ENCODE data around the gene CPNE5.

The CPNE5 gene

GRCh38 chr6:36793913-36794712, 45.1 kb downstream of the CPNE5 start:
- DNase-seq (ENCODE audit: low read depth in 1 of 2, low spot score in 1 of 2), result no peak

DNA sequence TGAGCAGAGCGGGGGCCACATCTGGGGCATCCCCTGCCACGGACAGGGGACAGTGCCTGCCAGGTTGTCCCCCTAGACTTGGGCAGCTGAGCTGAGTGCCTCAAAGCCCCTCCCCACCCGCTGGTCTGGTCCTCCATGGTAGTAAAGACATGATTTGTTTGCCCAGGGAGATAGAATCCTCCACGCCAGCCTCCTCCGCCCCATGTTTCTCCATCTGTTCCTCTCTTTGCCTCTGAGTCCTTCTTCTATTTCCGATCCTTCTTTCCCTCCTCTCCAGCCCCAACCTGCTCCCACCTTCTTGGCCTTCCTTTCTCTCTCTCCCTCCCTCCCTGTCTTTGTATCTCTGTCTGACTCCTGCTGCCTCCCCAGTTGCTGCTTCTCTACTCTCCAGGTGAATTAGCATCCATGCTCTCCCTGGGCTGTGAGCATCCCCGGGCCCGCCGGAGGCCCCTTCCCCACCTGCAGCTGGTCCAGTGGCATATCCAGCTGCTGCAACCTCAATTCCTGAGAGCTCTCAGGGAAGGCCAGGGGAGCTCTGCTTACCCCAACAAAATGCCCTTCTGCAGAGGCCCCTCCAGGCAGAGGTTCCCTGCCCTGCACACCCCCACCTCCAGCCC, 45.8 kb downstream of the CPNE5 start:
- DNase-seq (ENCODE audit: low read depth in 1 of 2, low spot score in 1 of 2), result no peak

DNA sequence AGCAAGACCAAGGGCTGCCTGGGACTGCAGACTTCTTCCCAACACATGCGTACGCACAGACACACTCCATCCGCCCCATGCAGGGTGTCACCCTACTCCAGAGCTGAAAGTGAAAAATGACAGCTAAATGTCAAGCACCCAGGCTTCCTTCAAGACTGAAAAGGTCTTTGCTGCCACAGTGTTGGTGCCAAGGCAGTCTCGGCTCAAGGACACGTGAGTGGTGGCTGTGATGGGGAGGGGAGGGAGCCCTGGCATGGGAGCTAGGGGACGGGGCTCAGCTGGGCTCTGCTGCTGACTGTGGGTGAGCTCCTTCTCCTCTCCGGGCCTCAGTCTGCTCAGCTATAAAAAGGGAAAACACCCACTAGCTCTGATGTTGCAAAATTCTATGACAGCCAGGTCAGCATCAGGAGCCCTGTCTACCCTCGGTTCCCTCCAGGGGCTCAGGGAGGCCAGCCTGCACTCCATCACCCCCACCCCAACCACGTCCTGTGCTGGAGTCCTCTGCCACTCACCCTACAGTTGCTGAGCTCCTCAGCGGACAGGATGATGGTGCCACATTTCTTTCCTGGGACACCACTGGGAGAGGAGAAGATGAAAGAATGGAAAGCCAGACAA, 47.6 kb downstream of the CPNE5 start:
- no peak for DNase-seq (ENCODE audit: low read depth in 1 of 2, low spot score in 1 of 2)

- no peak for DNase-seq (ENCODE audit: low read depth in 1 of 2, low spot score in 1 of 2)
Measured at GRCh38 chr6:36791085-36791484, 48.2 kb downstream of the CPNE5 start.

GRCh38 chr6:36788768-36789167, 50.5 kb downstream of the CPNE5 start:
- DNase-seq (ENCODE audit: low read depth in 1 of 2, low spot score in 1 of 2), result no peak

- DNase-seq (ENCODE audit: low read depth in 1 of 2, low spot score in 1 of 2), result no peak
Measured at GRCh38 chr6:36788186-36788585, 51.1 kb downstream of the CPNE5 start.

- no peak for DNase-seq (ENCODE audit: low read depth in 1 of 2, low spot score in 1 of 2)
Measured at GRCh38 chr6:36787210-36787609, 52.0 kb downstream of the CPNE5 start.

DNA sequence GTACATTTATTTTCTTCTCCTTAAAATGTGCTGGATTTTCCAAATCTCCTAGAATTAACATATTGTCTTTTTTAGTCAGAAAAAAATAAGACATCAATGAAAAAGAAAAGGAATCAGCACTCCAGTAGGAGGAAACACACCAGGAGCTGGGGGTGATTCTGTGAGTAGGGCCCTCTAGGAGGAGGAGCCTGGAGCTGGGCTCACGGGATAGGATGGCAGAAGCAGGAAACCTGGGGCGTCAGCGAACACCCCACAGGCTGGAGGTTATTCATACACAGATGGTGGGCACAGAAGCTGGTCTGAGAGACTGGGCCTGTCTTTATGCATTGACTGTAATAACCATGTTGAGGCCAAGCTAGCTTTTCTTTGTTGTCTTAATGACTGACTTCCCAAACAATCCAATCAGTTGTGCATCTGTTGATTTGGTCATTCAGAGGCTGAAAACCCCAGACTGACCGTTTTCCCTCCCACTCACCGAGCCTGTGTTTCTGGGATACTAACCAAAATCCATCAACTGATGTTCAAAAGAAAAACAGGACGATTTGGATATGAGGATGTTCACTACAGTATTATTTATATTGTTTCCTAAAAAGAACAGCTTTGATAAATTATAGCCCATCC, 53.1 kb downstream of the CPNE5 start:
- no peak for DNase-seq (ENCODE audit: low read depth in 1 of 2, low spot score in 1 of 2)

DNA sequence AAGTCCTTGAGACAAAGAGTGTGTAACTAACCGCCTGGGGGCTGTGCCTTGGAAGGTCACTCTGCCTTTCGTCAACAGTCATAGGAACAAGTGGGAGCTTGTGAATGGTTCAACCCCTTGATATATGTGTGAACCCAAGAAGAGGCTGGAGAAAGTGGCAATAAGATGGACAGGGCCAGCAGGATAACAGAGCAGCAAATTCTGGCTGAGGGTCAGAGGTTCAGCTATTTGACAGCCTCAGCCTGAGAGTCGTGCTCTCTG, 54.9 kb downstream of the CPNE5 start:
- no peak for DNase-seq (ENCODE audit: low read depth in 1 of 2, low spot score in 1 of 2)

- no peak for DNase-seq (ENCODE audit: low read depth in 1 of 2, low spot score in 1 of 2)
Measured at GRCh38 chr6:36783603-36784375, 55.5 kb downstream of the CPNE5 start.

GRCh38 chr6:36781669-36782068, 57.6 kb downstream of the CPNE5 start:
- no peak for DNase-seq (ENCODE audit: low read depth in 1 of 2, low spot score in 1 of 2)

DNA sequence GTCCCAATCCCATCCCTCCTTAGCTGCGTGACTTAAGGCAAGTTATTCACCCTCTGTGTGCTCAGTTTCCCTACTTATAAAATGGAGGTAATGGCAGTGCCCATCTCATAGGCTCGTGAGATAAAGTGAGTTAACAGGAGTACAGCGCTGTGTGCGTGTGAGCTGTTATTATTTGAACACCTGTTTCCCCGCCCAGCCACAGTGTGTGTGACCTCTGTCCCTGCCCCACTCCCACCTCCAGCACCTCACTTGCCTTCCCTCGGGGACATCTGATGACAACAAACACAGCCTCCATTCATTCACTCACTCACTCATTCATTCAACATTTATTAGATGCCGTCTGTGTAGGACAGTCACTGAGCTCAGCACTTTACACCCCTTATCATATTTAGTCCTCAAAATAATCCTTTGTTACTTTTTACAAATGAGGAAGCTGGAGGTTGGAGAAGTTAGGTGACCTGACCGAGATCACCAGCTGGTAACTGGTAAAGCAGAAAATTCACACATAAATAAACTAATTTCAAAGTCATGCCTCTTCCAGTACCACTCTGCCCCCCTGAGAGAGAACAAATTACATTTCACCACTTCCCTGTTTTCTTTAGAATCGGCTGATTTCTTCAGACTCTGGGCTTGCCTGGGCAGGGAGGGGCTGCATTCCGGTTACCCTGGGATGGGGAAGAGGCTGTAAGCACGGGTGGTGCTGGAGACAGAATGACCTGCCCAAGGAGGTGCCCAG, 58.6 kb downstream of the CPNE5 start:
- DNase-seq (ENCODE audit: low read depth in 1 of 2, low spot score in 1 of 2), result no peak

DNA sequence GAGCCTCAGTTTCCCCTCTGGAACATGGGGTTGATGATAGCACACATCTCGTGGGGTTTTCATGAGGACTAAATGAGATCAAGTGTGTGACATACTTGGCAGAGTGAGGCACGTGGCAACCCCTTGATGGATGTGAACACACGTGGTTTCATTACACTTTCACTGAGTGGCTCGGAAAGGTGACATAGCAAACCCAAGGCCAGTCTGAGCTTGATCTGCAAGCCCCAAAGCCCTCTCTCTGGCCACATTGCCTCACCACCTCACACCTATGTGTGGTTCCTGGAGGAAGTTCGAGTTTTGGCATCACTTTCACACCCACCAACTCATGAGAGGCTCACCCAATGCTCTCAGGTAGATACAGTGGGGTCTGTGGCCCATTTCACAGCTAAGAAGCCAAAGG, 60.0 kb downstream of the CPNE5 start:
- no peak for DNase-seq (ENCODE audit: low read depth in 1 of 2, low spot score in 1 of 2)

- DNase-seq (ENCODE audit: low read depth in 1 of 2, low spot score in 1 of 2), result no peak
Measured at GRCh38 chr6:36777801-36778200, 61.4 kb downstream of the CPNE5 start.

GRCh38 chr6:36776167-36776566, 63.1 kb downstream of the CPNE5 start:
- DNase-seq (ENCODE audit: low read depth in 1 of 2, low spot score in 1 of 2), result no peak

DNA sequence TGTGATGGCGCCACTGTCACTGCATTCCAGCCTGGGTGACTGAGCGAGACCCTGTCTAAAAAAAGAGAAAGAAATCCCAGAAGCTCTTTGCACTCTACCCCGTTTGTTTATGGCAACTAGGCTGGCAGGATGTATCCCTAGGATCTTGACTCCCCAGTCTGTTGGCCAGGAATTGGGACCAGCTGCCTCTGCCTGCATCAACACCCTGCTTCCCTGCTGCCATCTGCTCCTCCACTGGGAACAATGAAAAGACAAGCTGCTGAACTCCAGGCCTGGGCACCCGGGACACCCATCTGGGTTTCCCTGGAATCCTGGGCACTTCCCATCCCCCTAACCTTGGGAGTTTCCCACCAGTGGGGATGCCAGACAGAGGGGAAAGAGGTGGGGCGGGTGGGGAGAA, 64.9 kb downstream of the CPNE5 start:
- no peak for DNase-seq (ENCODE audit: low read depth in 1 of 2, low spot score in 1 of 2)

DNA sequence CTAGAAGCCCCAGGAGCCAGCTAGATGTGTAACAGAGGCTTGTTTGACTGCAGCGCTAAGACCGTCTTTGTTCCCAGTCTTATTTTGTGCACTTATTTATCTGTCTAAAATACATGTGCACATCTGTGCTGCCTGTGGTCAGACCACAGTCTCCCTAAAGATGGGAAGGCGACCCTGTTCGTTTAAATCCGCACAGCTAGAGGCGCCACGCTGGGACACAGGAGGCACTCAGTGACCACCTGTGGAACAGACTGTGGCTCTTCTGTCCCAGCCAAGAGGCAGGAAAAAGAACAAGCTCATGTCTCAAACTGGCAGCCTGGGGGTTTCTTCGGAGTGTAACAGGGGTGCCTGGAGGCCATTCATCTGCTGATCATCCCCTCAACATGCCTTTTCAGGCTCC, 66.8 kb downstream of the CPNE5 start:
- DNase-seq (ENCODE audit: low read depth in 1 of 2, low spot score in 1 of 2), result no peak

GRCh38 chr6:36771145-36771544, 68.1 kb downstream of the CPNE5 start:
- no peak for DNase-seq (ENCODE audit: low read depth in 1 of 2, low spot score in 1 of 2)

DNA sequence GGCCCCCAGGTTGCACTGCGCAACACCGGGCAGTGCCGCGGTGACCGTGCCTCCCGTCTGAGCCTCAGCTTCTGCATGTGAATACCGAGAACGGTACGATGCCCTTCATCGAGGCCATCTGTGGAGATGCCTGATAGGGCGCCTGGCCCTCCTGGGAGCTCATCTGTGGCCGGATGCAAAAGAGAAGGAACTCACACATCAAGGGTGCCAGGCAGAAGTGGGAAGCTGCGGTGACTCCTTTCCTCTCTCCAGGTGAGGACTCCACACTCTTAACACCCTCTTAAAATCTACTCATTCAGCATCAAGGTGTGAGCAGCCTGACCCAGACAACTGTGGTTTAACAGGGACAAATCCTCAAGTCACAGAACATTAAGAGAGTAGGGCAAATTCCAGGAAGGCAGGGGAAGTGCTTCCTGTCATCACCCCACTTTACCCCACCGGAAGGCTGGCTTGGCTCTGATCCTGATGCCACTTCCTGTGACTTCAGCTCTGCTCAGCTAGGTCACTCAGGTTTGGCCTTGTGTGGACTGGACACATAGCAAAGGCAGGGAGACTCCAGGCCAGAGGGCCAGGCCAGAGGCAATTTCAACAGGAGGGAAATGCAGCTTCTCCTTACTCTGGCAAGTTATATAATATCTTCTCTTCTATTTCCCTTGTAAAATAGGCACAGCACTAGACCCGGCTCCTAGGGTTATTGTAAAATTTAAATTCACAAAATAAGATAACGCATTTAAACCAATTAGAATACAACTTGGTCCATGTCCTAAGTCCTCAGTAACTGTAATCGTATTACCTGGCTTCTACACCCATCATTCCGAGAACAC, 69.4 kb downstream of the CPNE5 start:
- DNase-seq (ENCODE audit: low read depth in 1 of 2, low spot score in 1 of 2), result no peak

DNA sequence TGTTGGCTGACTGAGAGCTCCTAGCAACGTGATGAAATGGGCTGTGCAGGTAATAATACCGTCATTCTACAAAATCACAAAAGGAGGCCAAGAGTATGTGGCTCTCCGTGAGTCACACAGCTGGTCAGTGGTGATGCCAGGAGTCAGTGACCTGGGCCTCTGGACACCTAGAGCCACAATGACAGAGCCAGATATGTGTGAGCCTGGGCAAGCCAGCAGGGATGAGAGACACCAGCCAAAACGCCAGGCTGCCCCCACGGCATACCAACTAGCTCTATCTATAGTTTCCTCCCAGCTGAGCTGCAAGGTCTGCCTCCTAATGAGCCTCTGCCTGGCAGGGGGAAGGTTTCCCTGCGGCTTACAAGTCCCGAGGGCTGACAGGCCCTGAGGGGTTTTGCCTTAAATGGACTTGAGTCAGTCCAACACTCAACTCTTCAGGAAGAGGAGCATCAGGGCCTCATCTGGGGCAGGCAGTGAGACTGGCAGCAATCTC, 70.0 kb downstream of the CPNE5 start:
- no peak for DNase-seq (ENCODE audit: low read depth in 1 of 2, low spot score in 1 of 2)
